Measurements from ENCODE around the gene CCDC68.

Gene CCDC68

DNA sequence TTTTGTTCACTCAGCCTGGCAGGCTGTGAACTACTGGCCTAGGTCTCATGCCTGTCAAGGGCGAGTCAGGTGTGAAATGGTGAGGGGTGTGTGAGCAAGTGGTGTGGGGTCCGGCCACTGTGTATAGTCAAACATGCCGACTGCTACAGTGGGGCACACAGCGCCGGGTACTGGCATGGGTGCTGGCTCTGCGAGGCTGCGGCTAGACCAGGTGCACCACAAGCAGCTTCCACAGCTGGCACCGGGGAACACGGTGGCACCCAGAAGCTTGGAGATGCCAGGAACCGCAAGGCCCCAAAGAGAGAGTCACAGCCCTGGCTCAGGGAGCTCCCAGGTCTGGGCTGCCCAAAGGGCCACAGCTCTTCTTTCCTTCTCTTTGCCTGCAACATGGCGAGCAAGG, 49.7 kb downstream of the CCDC68 start:
- H3K27ac ChIP-seq (ENCODE audit: low read depth, low read length), result no peak overlapping the region
- H3K9me3 ChIP-seq (ENCODE audit: control insufficient read depth in 5 of 5, low read length in 5 of 5), result no peaks in the 10 kb centered on the region
- H3K4me3 ChIP-seq (ENCODE audit: low read depth in 1 of 5, low read length in 5 of 5), result no peak overlapping the region
- no peaks in the 10 kb centered on the region for H3K36me3 ChIP-seq (ENCODE audit: control insufficient read depth in 5 of 5, insufficient read depth in 5 of 5, low read length in 5 of 5)
- no peaks in the 10 kb centered on the region for H3K27me3 ChIP-seq (ENCODE audit: control insufficient read depth in 5 of 5, insufficient read depth in 4 of 5, low read length in 5 of 5)
- no peak overlapping the region for H3K9ac ChIP-seq (ENCODE audit: low read length in 5 of 5)
- H3K4me1 ChIP-seq (ENCODE audit: control insufficient read depth in 5 of 5, insufficient read depth in 5 of 5, low read length in 5 of 5), result no peaks in the 10 kb centered on the region

DNA sequence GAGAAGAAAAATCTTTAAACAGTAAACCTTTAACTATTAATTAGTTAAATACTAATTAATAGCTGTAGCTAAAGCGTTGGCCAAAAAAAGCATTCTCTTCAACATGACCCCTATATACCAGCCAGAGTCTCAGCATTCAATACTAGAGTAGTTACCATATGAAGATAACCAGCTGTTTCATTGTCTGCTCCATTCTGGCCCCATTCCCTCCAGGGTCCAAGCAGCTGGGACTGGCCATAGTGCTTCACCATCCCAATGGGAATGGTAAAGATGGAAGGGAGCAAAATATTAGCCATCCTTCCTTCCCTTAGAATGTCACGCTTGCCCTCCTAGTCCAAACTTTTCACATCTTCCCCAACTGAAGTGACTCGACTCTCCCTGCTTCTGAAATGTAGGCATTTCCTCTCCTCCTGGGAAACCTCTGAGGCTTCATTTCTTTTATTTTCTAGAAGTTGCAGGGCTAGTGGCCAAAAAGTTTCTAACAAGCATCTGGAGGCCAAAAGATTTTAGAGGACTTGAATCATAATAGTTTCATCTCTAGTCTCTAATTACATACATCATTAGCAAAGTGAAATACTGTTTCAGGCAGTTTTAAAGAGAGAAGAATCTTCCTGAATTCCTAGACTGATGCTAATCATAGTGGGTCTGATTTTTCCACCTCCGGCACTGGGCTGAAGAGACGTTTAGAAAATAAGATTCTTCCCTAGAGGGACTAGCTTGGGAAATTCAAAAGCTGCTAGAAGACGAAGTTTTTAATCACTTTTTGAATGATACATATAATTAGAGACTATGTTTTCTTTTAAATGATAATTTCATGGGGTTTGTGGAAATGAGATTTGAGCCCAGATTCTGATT, 52.7 kb downstream of the CCDC68 start:
- Histone ChIP-seq H3K4me1 (ENCODE audit: control insufficient read depth in 5 of 5, insufficient read depth in 5 of 5, low read length in 5 of 5) (no peaks in the 10 kb centered on the region), H3K9me3 (ENCODE audit: control insufficient read depth in 5 of 5, low read length in 5 of 5) (no peaks in the 10 kb centered on the region), H3K9ac (ENCODE audit: low read length in 5 of 5) (no peak overlapping the region), H3K4me3 (ENCODE audit: low read depth in 1 of 5, low read length in 5 of 5) (no peak overlapping the region), H3K27me3 (ENCODE audit: control insufficient read depth in 5 of 5, insufficient read depth in 4 of 5, low read length in 5 of 5) (no peaks in the 10 kb centered on the region), H3K36me3 (ENCODE audit: control insufficient read depth in 5 of 5, insufficient read depth in 5 of 5, low read length in 5 of 5) (no peaks in the 10 kb centered on the region), H3K27ac (ENCODE audit: low read depth, low read length) (no peak overlapping the region)

DNA sequence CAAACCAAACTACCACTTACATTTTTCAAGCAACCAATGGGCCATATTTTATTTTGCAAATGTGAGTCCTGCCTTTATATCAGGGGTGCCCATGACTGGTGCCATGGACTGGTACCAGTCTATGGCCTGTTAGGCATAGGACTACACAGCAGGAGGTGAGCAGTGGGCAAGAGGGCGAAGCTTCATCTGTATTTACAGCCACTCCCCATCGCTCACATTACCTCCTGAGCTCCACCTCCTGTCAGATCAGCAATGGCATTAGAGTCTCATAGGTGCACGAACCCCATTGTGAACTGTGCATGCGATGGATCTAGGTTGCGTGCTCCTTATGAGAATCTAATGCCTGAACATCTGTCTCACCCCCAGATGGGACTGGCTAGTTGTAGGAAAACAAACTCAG, 53.6 kb downstream of the CCDC68 start:
- no peaks in the 10 kb centered on the region for H3K9me3 ChIP-seq (ENCODE audit: control insufficient read depth in 5 of 5, low read length in 5 of 5)
- H3K4me1 ChIP-seq (ENCODE audit: control insufficient read depth in 5 of 5, insufficient read depth in 5 of 5, low read length in 5 of 5), result no peaks in the 10 kb centered on the region
- no peak overlapping the region for H3K27ac ChIP-seq (ENCODE audit: low read depth, low read length)
- H3K4me3 ChIP-seq (ENCODE audit: low read depth in 1 of 5, low read length in 5 of 5), result no peak overlapping the region
- H3K9ac ChIP-seq (ENCODE audit: low read length in 5 of 5), result no peak overlapping the region
- H3K36me3 ChIP-seq (ENCODE audit: control insufficient read depth in 5 of 5, insufficient read depth in 5 of 5, low read length in 5 of 5), result no peaks in the 10 kb centered on the region
- no peaks in the 10 kb centered on the region for H3K27me3 ChIP-seq (ENCODE audit: control insufficient read depth in 5 of 5, insufficient read depth in 4 of 5, low read length in 5 of 5)

GRCh38 chr18:54904581-54904980, 54.7 kb downstream of the CCDC68 start:
- Histone ChIP-seq H3K27ac (ENCODE audit: low read depth, low read length) (no peak overlapping the region), H3K9ac (ENCODE audit: low read length in 5 of 5) (no peak overlapping the region), H3K9me3 (ENCODE audit: control insufficient read depth in 5 of 5, low read length in 5 of 5) (no peaks in the 10 kb centered on the region), H3K27me3 (ENCODE audit: control insufficient read depth in 5 of 5, insufficient read depth in 4 of 5, low read length in 5 of 5) (no peaks in the 10 kb centered on the region), H3K36me3 (ENCODE audit: control insufficient read depth in 5 of 5, insufficient read depth in 5 of 5, low read length in 5 of 5) (no peaks in the 10 kb centered on the region), H3K4me3 (ENCODE audit: low read depth in 1 of 5, low read length in 5 of 5) (no peak overlapping the region), H3K4me1 (ENCODE audit: control insufficient read depth in 5 of 5, insufficient read depth in 5 of 5, low read length in 5 of 5) (no peaks in the 10 kb centered on the region)

DNA sequence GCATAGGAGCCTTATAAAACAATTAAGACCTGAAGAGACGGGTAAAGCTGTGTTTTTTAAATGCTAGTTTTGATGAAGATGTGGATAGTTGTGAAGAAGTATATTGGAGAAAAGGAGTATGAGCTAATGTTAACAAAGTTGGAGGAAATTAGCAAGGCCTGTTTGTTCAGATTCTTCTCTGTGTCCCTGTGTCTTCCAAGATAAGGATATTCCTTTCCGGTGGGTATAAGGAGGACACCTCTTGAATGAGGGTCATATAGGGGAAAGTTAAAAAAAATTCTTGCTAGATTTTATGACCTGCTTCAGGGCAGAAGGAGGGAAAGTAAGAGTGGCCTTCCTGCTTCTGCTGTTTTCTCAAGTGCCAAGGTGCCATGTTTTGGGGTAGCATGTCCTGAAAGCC, 59.0 kb downstream of the CCDC68 start:
- no peaks in the 10 kb centered on the region for H3K4me1 ChIP-seq (ENCODE audit: control insufficient read depth in 5 of 5, insufficient read depth in 5 of 5, low read length in 5 of 5)
- H3K27ac ChIP-seq (ENCODE audit: low read depth, low read length), result no peak overlapping the region
- H3K9me3 ChIP-seq (ENCODE audit: control insufficient read depth in 5 of 5, low read length in 5 of 5), result no peaks in the 10 kb centered on the region
- H3K9ac ChIP-seq (ENCODE audit: low read length in 5 of 5), result no peak overlapping the region
- no peaks in the 10 kb centered on the region for H3K27me3 ChIP-seq (ENCODE audit: control insufficient read depth in 5 of 5, insufficient read depth in 4 of 5, low read length in 5 of 5)
- H3K4me3 ChIP-seq (ENCODE audit: low read depth in 1 of 5, low read length in 5 of 5), result no peak overlapping the region
- no peaks in the 10 kb centered on the region for H3K36me3 ChIP-seq (ENCODE audit: control insufficient read depth in 5 of 5, insufficient read depth in 5 of 5, low read length in 5 of 5)

GRCh38 chr18:54899500-54899899, 59.8 kb downstream of the CCDC68 start:
- no peak overlapping the region for H3K27ac ChIP-seq (ENCODE audit: low read depth, low read length)
- no peaks in the 10 kb centered on the region for H3K36me3 ChIP-seq (ENCODE audit: control insufficient read depth in 5 of 5, insufficient read depth in 5 of 5, low read length in 5 of 5)
- H3K27me3 ChIP-seq (ENCODE audit: control insufficient read depth in 5 of 5, insufficient read depth in 4 of 5, low read length in 5 of 5), result no peaks in the 10 kb centered on the region
- no peaks in the 10 kb centered on the region for H3K4me1 ChIP-seq (ENCODE audit: control insufficient read depth in 5 of 5, insufficient read depth in 5 of 5, low read length in 5 of 5)
- no peaks in the 10 kb centered on the region for H3K9me3 ChIP-seq (ENCODE audit: control insufficient read depth in 5 of 5, low read length in 5 of 5)
- no peak overlapping the region for H3K4me3 ChIP-seq (ENCODE audit: low read depth in 1 of 5, low read length in 5 of 5)
- H3K9ac ChIP-seq (ENCODE audit: low read length in 5 of 5), result no peak overlapping the region

GRCh38 chr18:54888933-54889332, 70.3 kb downstream of the CCDC68 start:
- no peak overlapping the region for H3K4me3 ChIP-seq (ENCODE audit: low read depth in 1 of 5, low read length in 5 of 5)
- no peak overlapping the region for H3K9ac ChIP-seq (ENCODE audit: low read length in 5 of 5)
- no peaks in the 10 kb centered on the region for H3K9me3 ChIP-seq (ENCODE audit: control insufficient read depth in 5 of 5, low read length in 5 of 5)
- no peaks in the 10 kb centered on the region for H3K36me3 ChIP-seq (ENCODE audit: control insufficient read depth in 5 of 5, insufficient read depth in 5 of 5, low read length in 5 of 5)
- H3K4me1 ChIP-seq (ENCODE audit: control insufficient read depth in 5 of 5, insufficient read depth in 5 of 5, low read length in 5 of 5), result no peaks in the 10 kb centered on the region
- no peaks in the 10 kb centered on the region for H3K27me3 ChIP-seq (ENCODE audit: control insufficient read depth in 5 of 5, insufficient read depth in 4 of 5, low read length in 5 of 5)
- H3K27ac ChIP-seq (ENCODE audit: low read depth, low read length), result no peak overlapping the region

DNA sequence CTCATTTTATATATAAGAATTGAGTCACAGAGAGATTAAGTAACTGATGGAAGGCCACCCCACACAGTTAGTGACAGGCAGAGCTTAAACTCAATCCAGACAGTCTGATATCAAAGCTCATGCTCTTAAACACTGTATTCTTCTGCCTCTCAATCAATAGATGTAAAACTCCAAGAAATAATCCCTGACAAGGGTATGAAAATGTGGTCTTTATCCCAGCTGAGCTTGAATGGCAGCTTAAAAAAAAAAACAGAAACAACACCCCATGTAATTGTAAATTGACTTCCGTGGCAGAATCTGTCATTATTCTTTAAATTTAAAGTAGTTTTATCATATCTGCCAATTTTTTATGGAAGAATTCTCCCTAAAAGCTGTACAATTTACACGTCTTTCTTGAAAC, 70.9 kb downstream of the CCDC68 start:
- Histone ChIP-seq H3K4me3 (ENCODE audit: low read depth in 1 of 5, low read length in 5 of 5) (no peak overlapping the region), H3K9me3 (ENCODE audit: control insufficient read depth in 5 of 5, low read length in 5 of 5) (no peaks in the 10 kb centered on the region), H3K27me3 (ENCODE audit: control insufficient read depth in 5 of 5, insufficient read depth in 4 of 5, low read length in 5 of 5) (no peaks in the 10 kb centered on the region), H3K27ac (ENCODE audit: low read depth, low read length) (no peak overlapping the region), H3K36me3 (ENCODE audit: control insufficient read depth in 5 of 5, insufficient read depth in 5 of 5, low read length in 5 of 5) (no peaks in the 10 kb centered on the region), H3K9ac (ENCODE audit: low read length in 5 of 5) (no peak overlapping the region), H3K4me1 (ENCODE audit: control insufficient read depth in 5 of 5, insufficient read depth in 5 of 5, low read length in 5 of 5) (no peaks in the 10 kb centered on the region)

DNA sequence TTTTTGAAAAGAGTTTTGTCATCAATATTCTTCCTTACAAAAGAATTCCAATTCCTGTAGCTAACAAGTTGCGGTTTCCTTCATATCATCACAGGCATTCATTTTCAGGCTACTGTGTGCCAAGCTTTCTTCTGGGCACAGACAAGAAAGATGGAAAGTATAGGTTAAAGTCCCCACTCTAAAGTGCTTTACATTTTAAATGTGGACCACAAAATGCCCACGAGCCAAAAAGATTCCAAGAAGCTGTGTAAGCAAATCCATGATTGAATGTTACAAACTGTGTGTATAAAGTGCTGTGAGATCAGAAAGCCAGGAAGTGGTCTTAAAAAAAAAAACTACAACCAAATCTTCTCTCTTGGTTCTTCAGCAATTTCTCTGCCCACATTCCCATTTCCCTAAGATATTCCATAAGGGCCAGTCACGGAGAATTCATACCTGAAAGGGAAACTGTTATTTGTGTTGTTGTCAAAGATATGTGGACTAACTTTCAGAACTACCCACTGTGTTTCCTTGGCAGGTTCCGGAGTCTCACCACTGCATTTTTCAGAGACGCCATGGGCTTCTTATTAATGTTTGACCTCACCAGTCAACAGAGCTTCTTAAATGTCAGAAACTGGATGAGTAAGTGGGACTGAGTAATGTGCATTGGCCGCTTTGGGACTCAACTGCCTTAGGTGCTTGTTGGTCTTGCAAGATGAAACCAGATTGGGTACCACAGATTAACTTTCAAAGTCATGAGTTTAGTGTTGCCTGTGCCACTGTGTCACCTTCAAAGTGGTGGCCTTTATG, 75.3 kb downstream of the CCDC68 start:
- Histone ChIP-seq H3K9ac (ENCODE audit: low read length in 5 of 5) (no peak overlapping the region), H3K4me3 (ENCODE audit: low read depth in 1 of 5, low read length in 5 of 5) (no peak overlapping the region), H3K27me3 (ENCODE audit: control insufficient read depth in 5 of 5, insufficient read depth in 4 of 5, low read length in 5 of 5) (peaks cover 0 to 5% (median 0%) of the 10 kb centered on the region in 5 donors), H3K36me3 (ENCODE audit: control insufficient read depth in 5 of 5, insufficient read depth in 5 of 5, low read length in 5 of 5) (no peaks in the 10 kb centered on the region), H3K27ac (ENCODE audit: low read depth, low read length) (no peak overlapping the region), H3K9me3 (ENCODE audit: control insufficient read depth in 5 of 5, low read length in 5 of 5) (no peaks in the 10 kb centered on the region), H3K4me1 (ENCODE audit: control insufficient read depth in 5 of 5, insufficient read depth in 5 of 5, low read length in 5 of 5) (no peaks in the 10 kb centered on the region)

DNA sequence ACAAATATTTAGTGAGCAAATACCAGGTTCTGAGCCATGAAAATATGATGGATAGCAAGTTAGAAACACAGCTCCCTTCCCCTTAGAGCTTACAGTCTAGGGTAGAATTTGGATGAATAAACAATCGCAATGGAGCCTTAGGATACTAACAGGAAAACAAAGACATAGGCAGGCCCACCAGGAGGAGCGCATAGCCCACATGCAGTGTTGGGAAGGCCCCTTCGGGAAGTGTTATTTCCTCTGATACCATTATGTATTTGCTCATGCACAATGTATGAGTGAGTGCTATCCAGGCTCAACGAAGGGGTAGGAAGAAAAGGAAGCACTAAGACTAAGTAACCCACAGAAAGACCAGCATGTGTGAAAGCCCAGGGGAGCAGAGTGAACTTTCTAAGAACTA, 76.9 kb downstream of the CCDC68 start:
- Histone ChIP-seq H3K9ac (ENCODE audit: low read length in 5 of 5) (no peak overlapping the region), H3K27ac (ENCODE audit: low read depth, low read length) (no peak overlapping the region), H3K36me3 (ENCODE audit: control insufficient read depth in 5 of 5, insufficient read depth in 5 of 5, low read length in 5 of 5) (no peaks in the 10 kb centered on the region), H3K4me3 (ENCODE audit: low read depth in 1 of 5, low read length in 5 of 5) (no peak overlapping the region), H3K9me3 (ENCODE audit: control insufficient read depth in 5 of 5, low read length in 5 of 5) (no peaks in the 10 kb centered on the region), H3K27me3 (ENCODE audit: control insufficient read depth in 5 of 5, insufficient read depth in 4 of 5, low read length in 5 of 5) (peaks cover 0 to 5% (median 0%) of the 10 kb centered on the region in 5 donors), H3K4me1 (ENCODE audit: control insufficient read depth in 5 of 5, insufficient read depth in 5 of 5, low read length in 5 of 5) (no peaks in the 10 kb centered on the region)

Measured in subcutaneous abdominal adipose tissue (tissue), 5 donors.